Calu3 (cell line): ENCODE results near the gene ADGRG1. TPM values are rescaled to one million over a fixed set of nuclear protein-coding genes. Genes with fewer than 3 reads are reported as not detected.
"Not testable (repeated sequence)": the region's sequence is repeated elsewhere in the genome, so short reads cannot be mapped to it uniquely, and the experiment has no call there.

Experiments used
- BruUV-seq: library from RNA; stranded (reverse); fragments of 400-500 nt; replicated peaks from 2 replicates; lab custom pipeline; 2021; lab: Mats Ljungman, UMichigan
- CTCF ChIA-PET: fragments of 300-600 bp; sonication (Branson Sonifier 250); formaldehyde crosslinking; loops from one replicate; lab custom pipeline; 2022; ENCODE audit warnings: antibody characterized with exemption; lab: Charles Lee
- DNase-seq: peaks from one replicate; pipeline ENCODE4 v3.0.0; 2022
- H3K27ac Mint-ChIP-seq: one replicate; pipeline ENCODE4 v1.8.0; 2022; ENCODE audit warnings: mixed read lengths; ENCODE audit not compliant: unreplicated experiment
- H3K27me3 Mint-ChIP-seq: one replicate; pipeline ENCODE4 v1.8.0; 2022; ENCODE audit warnings: mixed read lengths; ENCODE audit not compliant: unreplicated experiment
- H3K36me3 Mint-ChIP-seq: one replicate; pipeline ENCODE4 v1.8.0; 2022; ENCODE audit warnings: mild to moderate bottlenecking, moderate library complexity, mixed read lengths; ENCODE audit not compliant: insufficient read depth, unreplicated experiment
- H3K4me1 Mint-ChIP-seq: one replicate; pipeline ENCODE4 v1.8.0; 2022; ENCODE audit warnings: mild to moderate bottlenecking, low read depth, mixed read lengths; ENCODE audit not compliant: unreplicated experiment
- H3K4me3 Mint-ChIP-seq: one replicate; pipeline ENCODE4 v1.8.0; 2022; ENCODE audit warnings: mild to moderate bottlenecking, low read depth, moderate library complexity, mixed read lengths; ENCODE audit not compliant: unreplicated experiment
- H3K9me3 Mint-ChIP-seq: one replicate; pipeline ENCODE4 v1.8.0; 2022; ENCODE audit warnings: low read depth, mixed read lengths; ENCODE audit not compliant: unreplicated experiment
- CTCF ChIP-seq: fragments of 200-600 bp; IDR thresholded peaks from one replicate; pipeline ENCODE4 v1.8.0; 2022; ENCODE audit warnings: antibody characterized with exemption; ENCODE audit not compliant: unreplicated experiment
- intact Hi-C: fragments of 100-400 bp; cut with micrococcal nuclease; formaldehyde crosslinking; loops from one replicate; pipeline ENCODE4 v1.10.0; 2022; ENCODE audit not compliant: unreplicated experiment
- total RNA-seq: library from RNA; stranded (reverse); gene quantifications from 2 replicates; pipeline ENCODE4 v1.2.3, GENCODE V29; 2022

ADGRG1 gene
- total RNA-seq, 1 experiment from 2014 or later, result 278 TPM

GRCh38 chr16:57711993-57712392 lies 83.6 kb downstream of the ADGRG1 start:
- peaks cover 97% of the 10 kb centered on the region for H3K27me3 Mint-ChIP-seq
- intact Hi-C loops, result no loop called here
- H3K4me3 Mint-ChIP-seq, result no peak overlapping the region
- no peaks in the 10 kb centered on the region for H3K4me1 Mint-ChIP-seq
- no peak overlapping the region for H3K27ac Mint-ChIP-seq
- TF ChIP-seq CTCF, result no peak
- no TSS peak for BruUV-seq
- no peaks in the 10 kb centered on the region for H3K36me3 Mint-ChIP-seq
- no peaks in the 10 kb centered on the region for H3K9me3 Mint-ChIP-seq
- CTCF ChIA-PET, result interaction anchor here (0.7 kb wide), 1 partner anchor 23 kb away, joined by 4 read pairs; no protein-coding TSS in a partner anchor
- DNase-seq, result no peak

GRCh38 chr16:57712569-57712968 lies 84.1 kb downstream of the ADGRG1 start:
- BruUV-seq, H3K9me3 Mint-ChIP-seq, H3K4me1 Mint-ChIP-seq, H3K27ac Mint-ChIP-seq, H3K4me3 Mint-ChIP-seq, H3K36me3 Mint-ChIP-seq, DNase-seq, intact Hi-C loops: not testable (repeated sequence)
- CTCF ChIA-PET, result interaction anchor here (0.7 kb wide), 1 partner anchor 23 kb away, joined by 4 read pairs; no protein-coding TSS in a partner anchor
- H3K27me3 Mint-ChIP-seq, result peaks cover 96% of the 10 kb centered on the region

DNA sequence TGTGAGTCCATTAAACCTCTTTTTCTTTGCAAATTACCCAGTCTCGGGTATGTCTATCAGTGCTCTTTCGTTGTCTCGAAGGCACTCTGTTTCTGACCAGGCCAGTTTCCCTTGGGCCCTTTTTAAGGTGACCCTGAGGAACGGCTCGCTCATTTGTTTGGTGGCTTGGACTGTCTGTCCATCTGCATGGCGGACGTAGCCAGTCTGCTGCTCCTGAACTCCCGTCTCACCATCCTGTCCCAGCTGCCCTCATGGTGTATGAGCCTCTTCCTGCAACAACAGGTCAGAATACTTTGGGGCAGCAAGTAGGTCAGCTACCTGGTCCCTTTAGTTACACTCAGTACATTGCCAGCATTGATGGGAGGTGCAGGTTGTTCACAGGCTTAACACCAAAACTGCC lies 85.2 kb downstream of the ADGRG1 start:
- Mint-ChIP-seq H3K36me3 (no peaks in the 10 kb centered on the region), H3K4me1 (no peaks in the 10 kb centered on the region), H3K9me3 (no peaks in the 10 kb centered on the region), H3K27ac (no peak overlapping the region), H3K4me3 (no peak overlapping the region), H3K27me3 (peaks cover 94% of the 10 kb centered on the region)
- no TSS peak for BruUV-seq
- no peak for DNase-seq
- CTCF ChIA-PET, result no interaction called here
- intact Hi-C loops, result no loop called here
- TF ChIP-seq CTCF, result no peak

DNA sequence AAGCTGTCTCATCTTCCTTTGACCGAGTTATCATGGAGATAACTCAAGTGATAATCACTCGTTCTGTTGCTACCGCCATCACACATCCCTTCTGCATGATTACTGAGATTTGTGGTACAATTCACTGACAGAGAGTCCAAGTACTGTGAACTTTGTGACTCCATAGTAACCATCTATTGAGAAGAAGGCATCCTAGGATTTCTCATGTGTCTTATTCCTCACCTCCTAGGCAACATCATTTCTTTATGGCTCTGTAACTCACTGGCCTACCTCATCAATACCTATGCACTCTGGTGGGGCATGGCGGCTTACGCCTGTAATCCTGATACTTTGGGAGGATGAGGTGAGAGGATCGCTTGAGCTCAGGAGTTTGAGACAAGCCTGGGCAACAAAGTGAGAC lies 85.6 kb downstream of the ADGRG1 start:
- no peaks in the 10 kb centered on the region for H3K9me3 Mint-ChIP-seq
- H3K27me3 Mint-ChIP-seq, result peaks cover 91% of the 10 kb centered on the region
- no peak for DNase-seq
- H3K4me1 Mint-ChIP-seq, result no peaks in the 10 kb centered on the region
- intact Hi-C loops, result no loop called here
- H3K36me3 Mint-ChIP-seq, result no peaks in the 10 kb centered on the region
- CTCF ChIA-PET, result no interaction called here
- no peak overlapping the region for H3K27ac Mint-ChIP-seq
- TF ChIP-seq CTCF, result no peak
- no TSS peak for BruUV-seq
- H3K4me3 Mint-ChIP-seq, result no peak overlapping the region

Other genes with a start within 250 kb of the ADGRG1 start
- gene CCL17, start 223.9 kb upstream of the ADGRG1 start, total RNA-seq, result not detected in 2 replicates
- 76.6 and 77.2 TPM in 2 replicates for gene CIAPIN1, start 181.2 kb upstream of the ADGRG1 start, total RNA-seq
- 75.9 and 77.7 TPM in 2 replicates for gene COQ9, start 181.2 kb upstream of the ADGRG1 start, total RNA-seq
- gene POLR2C, start 166.0 kb upstream of the ADGRG1 start, total RNA-seq, result 69.4 and 80.0 TPM in 2 replicates
- 23.0 and 34.7 TPM in 2 replicates for gene DOK4, start 142.1 kb upstream of the ADGRG1 start, total RNA-seq
- gene CCDC102A, start 92.1 kb upstream of the ADGRG1 start, total RNA-seq, result 6.8 and 7.9 TPM in 2 replicates
- 0.85 and 1.5 TPM in 2 replicates for gene ADGRG5, start 86.0 kb upstream of the ADGRG1 start, total RNA-seq
- not detected in 2 replicates for gene ADGRG3, start 39.7 kb downstream of the ADGRG1 start, total RNA-seq
- not detected in 2 replicates for gene DRC7, start 66.2 kb downstream of the ADGRG1 start, total RNA-seq
- 26.3 and 28.6 TPM in 2 replicates for gene KATNB1, start 107.1 kb downstream of the ADGRG1 start, total RNA-seq
- 64.6 and 68.4 TPM in 2 replicates for gene KIFC3, start 173.9 kb downstream of the ADGRG1 start, total RNA-seq